Loucy (cell line): ENCODE measurements around the gene AGAP1.

Experiments used
- H2AFZ ChIP-seq: fragments of 200-600 bp; sonication (generic); 2 replicates; pipeline ENCODE4 v1.6.0; 2016; ENCODE audit warnings: antibody characterized with exemption, mild to moderate bottlenecking, low read length, moderate library complexity
- H3F3A ChIP-seq: fragments of 200-600 bp; 2 replicates; pipeline ENCODE4 v1.6.0; 2016; ENCODE audit warnings: antibody characterized with exemption, low read depth, mild to moderate bottlenecking
- H3K27me3 ChIP-seq: fragments of 200-600 bp; sonication (generic); 2 replicates; pipeline ENCODE4 v1.6.1; 2014; ENCODE audit warnings: low read length, mild to moderate bottlenecking; ENCODE audit not compliant: insufficient read depth, poor library complexity, severe bottlenecking
- H3K36me3 ChIP-seq: fragments of 200-600 bp; sonication (generic); 2 replicates; pipeline ENCODE4 v1.6.1; 2016; ENCODE audit warnings: low read length; ENCODE audit not compliant: insufficient read depth
- H3K4me1 ChIP-seq: fragments of 200-600 bp; sonication (generic); 2 replicates; pipeline ENCODE4 v1.5.1; 2014; ENCODE audit warnings: low read length, mild to moderate bottlenecking; ENCODE audit not compliant: insufficient read depth, poor library complexity, severe bottlenecking
- H3K4me2 ChIP-seq: fragments of 200-600 bp; sonication (generic); 2 replicates; pipeline ENCODE4 v1.6.0; 2014; ENCODE audit warnings: antibody characterized with exemption, low read length, low read depth, mild to moderate bottlenecking; ENCODE audit not compliant: poor library complexity, severe bottlenecking
- H3K4me3 ChIP-seq: fragments of 200-600 bp; sonication (generic); 2 replicates; pipeline ENCODE4 v1.5.1; 2014; ENCODE audit warnings: low read length, mild to moderate bottlenecking, mixed read lengths; ENCODE audit not compliant: poor library complexity, severe bottlenecking
- H3K79me2 ChIP-seq: fragments of 200-600 bp; sonication (generic); 2 replicates; pipeline ENCODE4 v1.6.1; 2014; ENCODE audit warnings: low read length; ENCODE audit not compliant: insufficient read depth
- H3K9ac ChIP-seq: fragments of 200-600 bp; sonication (generic); 2 replicates; pipeline ENCODE4 v1.6.0; 2014; ENCODE audit warnings: mild to moderate bottlenecking, low read depth, low read length, moderate library complexity; ENCODE audit not compliant: poor library complexity, severe bottlenecking
- H3K9me2 ChIP-seq: fragments of 200-600 bp; sonication (generic); replicated peaks from 2 replicates; pipeline ENCODE4 v1.6.1; 2016; ENCODE audit warnings: low read depth, low read length, mixed read lengths
- H3K9me3 ChIP-seq: fragments of 200-600 bp; sonication (generic); 2 replicates; pipeline ENCODE4 v1.6.1; 2014; ENCODE audit warnings: mild to moderate bottlenecking, antibody characterized with exemption, low read length, low read depth; ENCODE audit not compliant: insufficient read depth
- H4K20me1 ChIP-seq: fragments of 200-600 bp; sonication (generic); 2 replicates; pipeline ENCODE4 v1.6.0; 2014; ENCODE audit warnings: antibody characterized with exemption, low read length, mild to moderate bottlenecking; ENCODE audit not compliant: insufficient read depth, poor library complexity, severe bottlenecking
- CTCF ChIP-seq: fragments of 200-600 bp; sonication (generic); conservative IDR thresholded peaks from 2 replicates; pipeline ENCODE4 v1.5.1; 2014; ENCODE audit warnings: mild to moderate bottlenecking, antibody characterized with exemption, low read length
- EZH2phosphoT487 ChIP-seq: fragments of 200-600 bp; IDR thresholded peaks from 2 replicates; pipeline ENCODE4 v1.6.1; 2018; ENCODE audit warnings: antibody characterized with exemption, mild to moderate bottlenecking, moderate library complexity, borderline replicate concordance

Gene AGAP1

GRCh38 chr2:235575431-235575830 lies 81.6 kb downstream of the AGAP1 start:
- H3K9ac ChIP-seq = no peak overlapping the region
- no peak for TF ChIP-seq CTCF
- TF ChIP-seq EZH2phosphoT487 = no peak
- H2AFZ ChIP-seq = no peak overlapping the region
- H3K27me3 ChIP-seq = no peaks in the 10 kb centered on the region
- no peaks in the 10 kb centered on the region for H3K9me2 ChIP-seq
- no peak overlapping the region for H3K4me3 ChIP-seq
- no peak overlapping the region for H3K4me2 ChIP-seq
- H3K9me3 ChIP-seq = no peaks in the 10 kb centered on the region
- no peaks in the 10 kb centered on the region for H3K36me3 ChIP-seq
- H3F3A ChIP-seq = no peaks in the 10 kb centered on the region
- H4K20me1 ChIP-seq = no peaks in the 10 kb centered on the region
- H3K4me1 ChIP-seq = no peaks in the 10 kb centered on the region
- no peaks in the 10 kb centered on the region for H3K79me2 ChIP-seq

DNA sequence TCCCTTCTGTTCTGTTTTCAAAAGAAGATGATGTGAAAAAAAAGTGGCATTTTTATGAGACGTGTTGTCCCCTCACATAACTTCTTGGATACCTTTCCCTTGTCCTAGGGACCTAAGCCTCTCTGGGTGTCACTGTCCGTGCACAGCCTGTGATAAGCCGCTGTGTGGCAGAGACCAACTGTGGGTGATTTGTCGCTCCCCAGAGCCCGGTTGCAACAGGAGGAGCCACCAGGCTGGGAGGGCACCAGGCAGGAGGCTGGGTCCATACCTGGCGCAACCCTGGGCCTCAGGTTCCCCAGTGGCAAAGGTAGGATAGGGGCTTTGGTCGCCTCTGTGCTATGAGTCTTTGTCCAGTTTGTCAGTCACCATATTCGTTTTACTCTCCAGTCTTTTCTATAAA lies 82.1 kb downstream of the AGAP1 start:
- no peaks in the 10 kb centered on the region for H4K20me1 ChIP-seq
- TF ChIP-seq CTCF (no peak), EZH2phosphoT487 (no peak)
- H3K79me2 ChIP-seq = no peaks in the 10 kb centered on the region
- H3K9me2 ChIP-seq = no peaks in the 10 kb centered on the region
- H3F3A ChIP-seq = no peaks in the 10 kb centered on the region
- H3K36me3 ChIP-seq = no peaks in the 10 kb centered on the region
- H3K27me3 ChIP-seq = no peaks in the 10 kb centered on the region
- no peak overlapping the region for H2AFZ ChIP-seq
- no peaks in the 10 kb centered on the region for H3K9me3 ChIP-seq
- H3K4me1 ChIP-seq = no peaks in the 10 kb centered on the region
- H3K4me2 ChIP-seq = no peak overlapping the region
- H3K9ac ChIP-seq = no peak overlapping the region
- no peak overlapping the region for H3K4me3 ChIP-seq

GRCh38 chr2:235576337-235576910 lies 82.6 kb downstream of the AGAP1 start:
- TF ChIP-seq EZH2phosphoT487 (no peak), CTCF (no peak)
- Histone ChIP-seq H3K79me2 (no peaks in the 10 kb centered on the region), H3K4me2 (no peak overlapping the region)

More at GRCh38 chr2:235576337-235576910, 82.6 kb downstream of the AGAP1 start:
- no peak overlapping the region for H3K9ac ChIP-seq
- no peaks in the 10 kb centered on the region for H3K9me3 ChIP-seq
- H3K36me3 ChIP-seq = no peaks in the 10 kb centered on the region
- no peak overlapping the region for H3K4me3 ChIP-seq
- no peaks in the 10 kb centered on the region for H4K20me1 ChIP-seq
- H3K27me3 ChIP-seq = no peaks in the 10 kb centered on the region
- no peaks in the 10 kb centered on the region for H3F3A ChIP-seq
- H3K4me1 ChIP-seq = no peaks in the 10 kb centered on the region
- no peak overlapping the region for H2AFZ ChIP-seq
- H3K9me2 ChIP-seq = no peaks in the 10 kb centered on the region
